Mesenchymal stem cell (in vitro differentiated cells and primary cell): ENCODE results near the gene TBX3.

ENCODE experiments used
- DNase-seq: peaks from one replicate; pipeline ENCODE4 v3.0.0-alpha.2; 2013
- H2AFZ ChIP-seq: one replicate; pipeline ENCODE4 v1.6.1; 2013; ENCODE audit warnings: low read depth, mild to moderate bottlenecking, control low read depth, inconsistent platforms, low read length, moderate library complexity
- H2AK5ac ChIP-seq: 2 replicates; pipeline ENCODE4 v1.6.1; 2013; ENCODE audit warnings: low read length, moderate library complexity, mild to moderate bottlenecking, inconsistent platforms; ENCODE audit not compliant: severe bottlenecking
- H2BK120ac ChIP-seq: one replicate; pipeline ENCODE4 v1.6.1; 2013; ENCODE audit warnings: low read depth, mild to moderate bottlenecking, inconsistent platforms, low read length, moderate library complexity
- H2BK12ac ChIP-seq, 2 experiments: one replicate each; pipeline ENCODE4 v1.6.1; 2013; ENCODE audit warnings: inconsistent platforms in 2 of 2, low read length in 2 of 2, mild to moderate bottlenecking in 2 of 2, moderate library complexity in 2 of 2, control low read depth in 1 of 2
- H2BK15ac ChIP-seq: one replicate; pipeline ENCODE4 v1.6.1; 2013; ENCODE audit warnings: mild to moderate bottlenecking, low read depth, inconsistent platforms; ENCODE audit not compliant: poor library complexity, severe bottlenecking
- H2BK5ac ChIP-seq: 2 replicates; pipeline ENCODE4 v1.6.1; 2013; ENCODE audit warnings: low read depth, mild to moderate bottlenecking, low read length, control low read depth, inconsistent platforms; ENCODE audit not compliant: poor library complexity, severe bottlenecking
- H3K14ac ChIP-seq, 2 experiments: one replicate each; pipeline ENCODE4 v1.6.1; 2013; ENCODE audit warnings: inconsistent platforms in 2 of 2, low read length in 2 of 2, control low read depth in 1 of 2, mild to moderate bottlenecking in 1 of 2, moderate library complexity in 1 of 2
- H3K18ac ChIP-seq, 2 experiments: one replicate each; pipeline ENCODE4 v1.6.1; 2013; ENCODE audit warnings: inconsistent platforms in 2 of 2, low read length in 2 of 2, control low read depth in 1 of 2, low read depth in 1 of 2, mild to moderate bottlenecking in 1 of 2
- H3K23ac ChIP-seq, 2 experiments: one replicate each; pipeline ENCODE4 v1.6.1; 2013; ENCODE audit warnings: inconsistent platforms in 2 of 2, low read length in 2 of 2, mild to moderate bottlenecking in 2 of 2, moderate library complexity in 2 of 2, control low read depth in 1 of 2
- H3K27ac ChIP-seq: 2 replicates; pipeline ENCODE4 v1.5.1; 2013; ENCODE audit warnings: mild to moderate bottlenecking, moderate library complexity, low read length, control low read depth, inconsistent platforms; ENCODE audit not compliant: poor library complexity, severe bottlenecking
- H3K27me3 ChIP-seq, 2 experiments: 2 replicates each; pipeline versions ENCODE4 v1.6.1 to v1.7.0; 2013; ENCODE audit warnings: low read length in 2 of 2, mild to moderate bottlenecking in 2 of 2, moderate library complexity in 2 of 2, control low read depth in 1 of 2, inconsistent platforms in 1 of 2; ENCODE audit not compliant: control insufficient read depth in 1 of 2, insufficient read depth in 1 of 2
- H3K36me3 ChIP-seq, 2 experiments: 2 replicates each; pipeline versions ENCODE4 v1.6.1 to v1.7.0; 2013; ENCODE audit warnings: low read length in 2 of 2, control low read depth in 1 of 2, inconsistent platforms in 1 of 2, low read depth in 1 of 2, mild to moderate bottlenecking in 1 of 2; ENCODE audit not compliant: insufficient read depth in 2 of 2, control insufficient read depth in 1 of 2
- H3K4ac ChIP-seq, 2 experiments: one replicate each; pipeline ENCODE4 v1.6.1; 2013; ENCODE audit warnings: inconsistent platforms in 2 of 2, low read length in 2 of 2, mild to moderate bottlenecking in 2 of 2, moderate library complexity in 2 of 2, control low read depth in 1 of 2, low read depth in 1 of 2
- H3K4me1 ChIP-seq: 2 replicates; pipeline ENCODE4 v1.6.1; 2013; ENCODE audit warnings: low read depth, low read length, control low read depth; ENCODE audit not compliant: control insufficient read depth, insufficient read depth
- H3K4me2 ChIP-seq: 2 replicates; pipeline ENCODE4 v1.6.1; 2013; ENCODE audit warnings: low read length, mild to moderate bottlenecking, inconsistent platforms; ENCODE audit not compliant: poor library complexity, severe bottlenecking
- H3K4me3 ChIP-seq, 2 experiments: 2 replicates each; pipeline versions ENCODE4 v1.5.1 to v1.7.0; 2013; ENCODE audit warnings: low read length in 2 of 2, mild to moderate bottlenecking in 2 of 2, control low read depth in 1 of 2, low read depth in 1 of 2; ENCODE audit not compliant: insufficient read depth in 1 of 2
- H3K79me1 ChIP-seq: replicated peaks from 2 replicates; pipeline ENCODE4 v1.6.1; 2013; ENCODE audit warnings: mild to moderate bottlenecking, control low read depth, low read length, inconsistent platforms; ENCODE audit not compliant: poor library complexity, severe bottlenecking
- H3K9ac ChIP-seq: 2 replicates; pipeline ENCODE4 v1.7.0; 2013; ENCODE audit warnings: mild to moderate bottlenecking, low read length, moderate library complexity
- H3K9me3 ChIP-seq: 2 replicates; pipeline ENCODE4 v1.7.0; 2013; ENCODE audit warnings: mild to moderate bottlenecking, low read length; ENCODE audit not compliant: control insufficient read depth
- H4K8ac ChIP-seq: one replicate; pipeline ENCODE4 v1.6.1; 2013; ENCODE audit warnings: inconsistent platforms, mild to moderate bottlenecking, low read length, moderate library complexity
- H4K91ac ChIP-seq: one replicate; pipeline ENCODE4 v1.6.1; 2013; ENCODE audit warnings: mild to moderate bottlenecking, low read length, inconsistent platforms
- WGBS: methylation state at CpG from one replicate; pipeline ENCODE4 v1.1.7; 2013; ENCODE audit warnings: mixed read lengths; 5-methylcytosine and 5-hydroxymethylcytosine counted together

Gene TBX3

DNA sequence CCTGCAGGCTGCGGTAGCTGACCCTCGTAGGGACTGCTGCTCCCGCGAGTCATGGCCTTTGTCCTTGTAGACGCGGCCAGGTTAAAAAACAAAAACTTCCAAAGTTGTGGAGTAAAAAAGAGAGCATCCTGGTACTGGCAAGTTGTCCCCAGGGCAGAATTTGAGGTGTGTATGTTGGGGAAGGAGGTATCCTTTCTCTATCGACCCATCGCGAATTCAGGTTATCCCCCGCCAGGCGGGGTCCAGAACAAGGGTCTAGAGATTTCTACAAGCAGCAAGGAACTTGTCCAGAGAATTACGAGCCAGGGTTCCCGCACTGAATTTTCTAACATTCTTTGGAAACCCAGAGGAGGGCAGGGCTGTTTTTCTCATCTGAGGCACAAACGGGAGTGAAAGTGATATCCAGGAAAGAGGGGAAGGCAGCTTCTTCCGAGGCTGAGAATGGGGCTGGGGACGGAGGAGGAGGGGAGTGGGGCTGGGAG, 16.3 kb downstream of the TBX3 start:
- no peak for DNase-seq
- H3K4ac ChIP-seq = peak overlapping the region; percentile 40 to 49

DNA sequence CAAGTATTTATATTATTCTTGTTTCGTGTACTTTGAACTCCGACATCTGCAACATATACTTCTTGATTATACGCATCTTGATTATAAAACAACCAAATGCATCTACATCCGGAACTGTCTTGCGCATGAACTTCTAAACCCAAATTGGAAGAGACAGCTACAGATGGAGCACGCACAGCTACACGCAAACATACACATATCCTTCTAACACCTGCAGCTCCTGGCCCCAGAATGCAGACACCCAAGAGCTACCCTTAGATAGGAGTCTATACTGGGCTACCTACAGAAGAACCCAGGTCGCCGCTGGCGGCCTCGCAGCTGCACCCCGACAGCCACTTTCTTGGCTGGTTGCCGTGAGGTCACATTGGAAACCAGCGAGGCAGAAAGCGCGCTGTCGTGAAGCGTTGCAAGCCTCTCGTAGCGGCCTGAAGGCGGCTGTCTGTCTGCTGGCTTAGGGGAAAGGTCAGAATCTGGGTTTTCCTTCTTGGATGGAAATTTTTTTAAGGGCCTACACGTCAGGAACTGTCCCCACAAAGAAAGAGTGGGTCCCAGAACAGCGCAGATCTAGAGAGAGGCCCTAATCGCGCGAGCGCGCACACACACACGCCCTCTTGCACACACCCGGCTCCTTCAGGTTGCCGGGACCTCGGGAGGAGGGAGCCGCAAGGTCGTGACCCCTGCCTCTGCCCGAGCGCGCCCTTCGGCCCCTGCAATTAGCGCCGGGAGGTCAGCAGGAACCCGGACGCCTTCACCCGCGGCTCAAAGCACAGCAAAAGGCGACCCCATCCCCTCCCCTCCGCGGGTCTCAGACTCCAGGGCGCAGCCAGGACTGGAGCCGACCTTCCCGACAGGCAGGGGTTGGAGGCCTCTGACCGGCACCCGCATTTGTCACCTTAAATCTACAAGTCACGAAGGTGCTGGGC, 17.0 kb downstream of the TBX3 start:
- H3K4me1 ChIP-seq = peaks cover 19% of the 10 kb centered on the region
- H3K14ac ChIP-seq = no peak overlapping the region
- no peak overlapping the region for H3K4me2 ChIP-seq
- peak overlapping the region; percentile 40 to 49 for H3K4ac ChIP-seq
- H2BK15ac ChIP-seq = no peak overlapping the region
- H4K91ac ChIP-seq = peak overlapping the region; percentile 83
- H2AK5ac ChIP-seq = no peak overlapping the region
- H3K9ac ChIP-seq = peak overlapping the region; percentile 87
- WGBS = 19% methylated on average over 53 of the region's 53 CpGs
- H2AFZ ChIP-seq = no peak overlapping the region
- H3K9me3 ChIP-seq = no peaks in the 10 kb centered on the region
- no peak overlapping the region for H2BK5ac ChIP-seq
- no peak overlapping the region for H3K23ac ChIP-seq
- H3K36me3 ChIP-seq = peaks cover 0 to 16% of the 10 kb centered on the region in 2 experiments
- peaks cover 0 to 87% of the 10 kb centered on the region in 2 experiments for H3K27me3 ChIP-seq
- H4K8ac ChIP-seq = peak overlapping the region; percentile 75
- no peak overlapping the region for H3K4me3 ChIP-seq
- DNase-seq = peak; percentile 42
- no peak overlapping the region for H2BK120ac ChIP-seq
- no peaks in the 10 kb centered on the region for H3K79me1 ChIP-seq
- H2BK12ac ChIP-seq = peak overlapping the region in 1 of 2 experiments; percentile 92
- no peak overlapping the region for H3K27ac ChIP-seq
- H3K18ac ChIP-seq = peak overlapping the region; percentile 66 to 81

More for the DNA sequence above, 16.3 kb downstream of the TBX3 start:
- no peak overlapping the region for H3K27ac ChIP-seq
- no peak overlapping the region for H2AK5ac ChIP-seq
- peak overlapping the region; percentile 57 for H3K4me2 ChIP-seq
- H3K9me3 ChIP-seq = no peaks in the 10 kb centered on the region
- H3K79me1 ChIP-seq = no peaks in the 10 kb centered on the region
- 14% methylated on average over 16 of the region's 16 CpGs for WGBS
- peak overlapping the region; percentile 80 for H2BK15ac ChIP-seq
- no peak overlapping the region for H4K8ac ChIP-seq
- H3K14ac ChIP-seq = peak overlapping the region in 1 of 2 experiments; percentile 55
- peaks cover 20% of the 10 kb centered on the region for H3K4me1 ChIP-seq
- H3K9ac ChIP-seq = peak overlapping the region; percentile 87
- H3K18ac ChIP-seq = peak overlapping the region; percentile 62 to 82
- H2BK120ac ChIP-seq = no peak overlapping the region
- peaks cover 0 to 23% of the 10 kb centered on the region in 2 experiments for H3K36me3 ChIP-seq
- peak overlapping the region in 1 of 2 experiments; percentile 92 for H2BK12ac ChIP-seq
- H4K91ac ChIP-seq = no peak overlapping the region
- H3K4me3 ChIP-seq = peak overlapping the region in 1 of 2 experiments; percentile 82
- H2AFZ ChIP-seq = no peak overlapping the region
- peaks cover 0 to 93% of the 10 kb centered on the region in 2 experiments for H3K27me3 ChIP-seq
- no peak overlapping the region for H2BK5ac ChIP-seq
- H3K23ac ChIP-seq = no peak overlapping the region

DNA sequence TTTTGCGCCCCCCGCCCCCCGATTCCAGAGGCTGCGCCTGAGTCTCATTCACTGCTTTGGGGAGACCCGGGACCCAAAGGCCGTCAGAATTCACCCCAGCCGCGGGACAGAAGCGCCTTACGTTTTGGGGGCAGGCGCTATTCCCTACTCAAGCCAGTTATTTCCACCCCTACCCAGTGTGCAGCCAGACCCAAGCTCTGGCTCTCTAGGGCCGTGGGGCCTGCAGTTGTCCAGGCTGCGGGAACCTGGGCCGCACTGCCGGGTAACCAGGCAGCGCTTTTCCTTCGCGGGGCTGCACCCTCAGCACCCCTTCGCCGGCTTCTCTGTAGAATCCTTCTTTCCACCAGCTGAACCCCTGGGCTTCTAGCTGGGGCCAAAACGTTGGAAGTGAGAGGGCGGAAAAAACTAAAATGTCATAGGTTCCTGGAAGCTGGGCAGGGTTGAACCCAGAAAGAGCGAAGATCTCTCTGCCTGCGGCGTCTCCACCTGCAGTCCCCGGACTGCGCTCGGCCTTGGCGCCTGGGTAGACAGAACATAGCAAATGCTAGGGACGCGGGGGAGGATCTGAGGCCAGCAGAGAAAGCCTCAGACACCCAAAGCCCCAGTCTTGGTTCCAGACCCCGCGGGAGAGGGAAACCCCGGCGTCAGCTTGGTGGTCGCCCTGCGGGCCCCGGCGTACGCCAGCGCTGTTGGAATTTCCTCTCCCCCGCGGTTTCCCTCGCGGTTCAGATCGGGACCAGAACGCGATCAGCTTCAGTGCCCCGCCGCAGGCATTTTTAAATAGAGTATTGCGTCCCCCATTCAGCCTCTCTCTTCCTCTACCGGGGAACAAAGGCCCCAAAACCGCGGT, 18.3 kb downstream of the TBX3 start:
- H3K4ac ChIP-seq = no peak overlapping the region
- peak overlapping the region; percentile 60 for H4K8ac ChIP-seq
- peak overlapping the region in 1 of 2 experiments; percentile 89 for H3K23ac ChIP-seq
- no peaks in the 10 kb centered on the region for H3K79me1 ChIP-seq
- H3K27ac ChIP-seq = no peak overlapping the region
- H3K36me3 ChIP-seq = peaks cover 0 to 2% of the 10 kb centered on the region in 2 experiments
- H3K9ac ChIP-seq = no peak overlapping the region
- peaks cover 0 to 76% of the 10 kb centered on the region in 2 experiments for H3K27me3 ChIP-seq
- H3K4me2 ChIP-seq = no peak overlapping the region
- peak overlapping the region; percentile 82 for H2BK15ac ChIP-seq
- no peak overlapping the region for H4K91ac ChIP-seq
- no peaks in the 10 kb centered on the region for H3K9me3 ChIP-seq
- DNase-seq = peak; percentile 31
- no peak overlapping the region for H2AK5ac ChIP-seq
- peak overlapping the region in 1 of 2 experiments; percentile 55 for H3K14ac ChIP-seq
- no peak overlapping the region for H3K4me3 ChIP-seq
- no peak overlapping the region for H2AFZ ChIP-seq
- 12% methylated on average over 43 of the region's 54 CpGs for WGBS
- H2BK12ac ChIP-seq = peak overlapping the region in 1 of 2 experiments; percentile 71
- peaks cover 17% of the 10 kb centered on the region for H3K4me1 ChIP-seq
- H3K18ac ChIP-seq = peak overlapping the region in 1 of 2 experiments; percentile 21
- H2BK5ac ChIP-seq = no peak overlapping the region
- peak overlapping the region; percentile 52 for H2BK120ac ChIP-seq
